Stimulated activated CD8-positive, alpha-beta memory T cell treated with anti-CD3 and anti-CD28 coated beads, Interleukin-12 subunit alpha, Interleukin-12 subunit beta, amount 100 ng/mL, for 4 hours (primary cell): ENCODE results near the gene SCIMP.
"Not testable (repeated sequence)": the region's sequence is repeated elsewhere in the genome, so short reads cannot be mapped to it uniquely, and the experiment has no call there.

Source experiments
- DNase-seq: peaks from one replicate; pipeline ENCODE4 v3.0.0-alpha.2; 2020; ENCODE audit warnings: low read depth

The SCIMP gene

DNA sequence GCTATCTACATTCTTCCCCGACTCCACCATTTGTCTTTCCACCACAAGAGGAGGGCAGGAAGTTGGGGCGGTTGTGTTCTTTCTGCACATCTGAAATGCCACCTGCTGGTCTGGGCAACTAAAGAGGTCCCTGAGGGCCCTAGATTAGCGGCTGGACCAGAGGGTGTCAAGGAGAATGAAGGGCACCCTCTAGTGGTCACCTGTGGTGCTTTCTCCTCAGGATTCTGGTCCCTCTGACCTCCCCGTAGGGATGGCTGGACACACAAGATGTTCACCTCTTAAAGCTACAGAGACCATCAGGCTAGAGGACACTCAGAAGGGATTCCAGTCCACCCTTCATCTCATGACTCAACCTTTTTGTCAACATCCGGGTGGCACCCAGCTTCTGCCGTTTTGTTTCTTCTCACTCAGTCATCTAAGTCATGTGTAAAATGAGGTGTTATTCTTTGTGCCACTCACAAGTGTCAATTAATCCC lies 2.9 kb upstream of the SCIMP start:
- DNase-seq = peak; percentile 29

DNA sequence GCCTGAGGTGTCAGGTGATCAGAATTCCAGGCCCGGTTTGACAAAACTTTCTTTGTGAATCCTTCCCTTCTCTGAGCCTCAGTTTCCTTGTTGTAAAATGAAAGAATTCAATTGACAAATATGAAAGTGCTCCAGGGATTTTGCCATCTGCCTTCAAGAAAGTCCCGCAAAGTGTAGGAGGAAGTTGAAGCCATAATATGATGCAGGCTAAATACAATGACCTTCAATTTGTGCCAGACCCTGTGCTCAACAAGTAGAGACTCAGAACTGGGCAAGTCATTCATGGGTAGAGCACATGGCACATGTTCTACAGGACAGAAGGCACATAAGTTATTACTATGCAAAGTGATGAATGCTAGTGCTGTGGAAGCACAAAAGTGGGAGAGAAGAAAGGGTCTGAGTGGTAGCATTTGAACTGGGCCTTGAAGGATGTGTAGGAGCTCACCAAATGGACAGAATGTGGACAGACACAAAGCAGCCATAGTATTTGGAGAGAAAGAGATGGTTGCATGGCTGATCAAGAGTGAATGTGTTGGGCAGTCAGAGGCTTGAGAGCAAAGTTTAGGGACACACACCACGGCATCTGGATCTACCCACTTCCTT lies 2.4 kb upstream of the SCIMP start:
- DNase-seq = no peak

DNA sequence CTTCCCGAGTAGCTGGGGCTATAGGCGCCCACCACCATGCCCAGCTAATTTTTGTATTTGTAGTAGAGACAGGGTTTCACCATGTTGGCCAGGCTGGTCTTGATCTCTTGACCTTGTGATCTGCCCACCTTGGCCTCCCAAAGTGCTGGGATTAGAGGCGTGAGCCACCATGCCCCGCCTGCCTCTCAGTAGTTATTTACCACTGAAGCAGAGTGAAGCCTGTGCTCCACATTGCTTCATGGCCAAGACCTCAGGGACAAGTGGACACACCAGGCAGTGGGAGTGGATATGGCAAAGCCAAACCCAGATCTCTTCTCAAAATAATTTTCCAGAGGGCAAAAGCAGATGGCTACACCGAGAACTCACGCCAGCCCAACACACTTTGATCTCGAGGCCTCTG lies 1.2 kb downstream of the SCIMP start:
- DNase-seq = not testable (repeated sequence)

DNA sequence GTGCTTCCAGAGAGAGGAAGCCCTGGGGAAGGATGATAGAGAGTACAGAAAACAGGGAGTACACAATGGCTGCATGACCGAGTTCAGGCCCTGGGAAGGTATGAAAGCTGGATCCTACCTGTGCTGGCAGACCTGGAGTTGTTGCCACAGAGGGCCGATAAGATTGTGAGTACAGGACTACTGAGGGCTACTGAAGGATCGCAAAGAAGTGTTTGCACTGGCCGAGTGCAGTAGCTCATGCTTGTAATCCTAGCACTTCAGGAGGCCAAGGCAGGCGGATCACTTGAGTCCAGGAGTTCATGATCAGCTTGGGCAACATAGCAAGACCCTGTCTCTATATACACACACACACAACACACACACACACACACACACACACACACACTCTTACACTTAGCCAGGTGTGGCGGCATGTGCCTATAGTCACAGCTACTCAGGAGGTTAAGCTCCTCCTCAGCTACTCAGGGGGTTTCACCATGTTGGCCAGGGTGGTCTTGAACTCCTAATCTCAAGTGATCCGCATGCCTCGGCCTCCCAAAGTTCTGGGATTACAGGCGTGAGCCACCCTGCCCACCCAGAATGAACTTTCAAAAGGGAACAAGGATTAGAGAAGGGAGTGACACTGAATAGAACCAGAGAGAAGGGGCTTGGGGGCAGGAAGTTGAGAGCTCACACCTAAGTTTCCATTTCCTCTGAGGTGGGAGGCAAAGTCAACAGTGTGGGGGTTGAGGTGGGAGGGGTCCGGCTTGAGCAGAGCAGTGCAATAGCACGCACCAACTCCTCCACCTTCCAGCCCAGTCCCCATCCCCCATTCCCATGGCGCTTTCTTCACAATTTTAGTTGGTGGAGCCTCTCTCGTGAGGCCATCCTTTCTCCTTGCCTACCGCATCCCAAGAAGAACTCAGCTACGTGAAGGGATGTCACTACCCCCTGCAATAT lies 7.5 kb downstream of the SCIMP start:
- peak; percentile 43 for DNase-seq

DNA sequence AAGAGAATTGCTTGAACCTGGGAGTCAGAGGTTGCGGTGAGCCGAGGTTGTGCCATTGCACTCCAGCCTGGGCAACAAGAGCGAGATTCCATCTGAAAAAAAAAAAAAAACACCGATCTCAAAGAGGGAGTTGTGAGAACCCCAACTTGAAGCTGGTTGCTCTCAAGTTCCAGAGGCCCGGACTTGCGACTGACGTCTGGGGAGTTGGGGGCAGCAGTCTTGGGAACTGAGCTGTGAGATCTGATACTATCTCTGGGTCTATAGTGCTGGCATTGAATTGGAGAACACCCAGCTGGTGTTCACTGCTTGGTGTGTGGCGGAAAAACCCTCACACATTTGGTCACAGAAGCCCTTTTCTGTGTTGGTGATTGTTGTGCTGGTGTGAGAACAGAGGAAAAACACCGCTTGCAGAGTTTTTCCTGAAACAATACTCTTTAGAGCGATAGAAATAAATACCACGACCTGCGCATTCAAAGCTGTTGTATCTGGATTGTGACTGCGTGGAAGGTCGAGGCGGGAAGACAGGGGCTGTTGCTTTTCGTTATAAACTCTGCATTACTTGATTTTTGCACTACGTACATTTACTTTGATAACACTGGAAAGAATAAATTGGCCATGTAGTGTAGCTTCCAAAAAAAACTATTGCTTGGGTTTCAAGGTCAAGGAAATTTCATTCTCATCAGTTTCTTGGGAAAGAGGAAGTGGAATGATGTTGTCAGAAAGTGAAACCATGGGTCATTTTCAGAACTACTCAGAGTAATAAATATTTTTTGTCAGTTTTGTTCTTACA lies 8.8 kb downstream of the SCIMP start:
- DNase-seq = no peak

DNA sequence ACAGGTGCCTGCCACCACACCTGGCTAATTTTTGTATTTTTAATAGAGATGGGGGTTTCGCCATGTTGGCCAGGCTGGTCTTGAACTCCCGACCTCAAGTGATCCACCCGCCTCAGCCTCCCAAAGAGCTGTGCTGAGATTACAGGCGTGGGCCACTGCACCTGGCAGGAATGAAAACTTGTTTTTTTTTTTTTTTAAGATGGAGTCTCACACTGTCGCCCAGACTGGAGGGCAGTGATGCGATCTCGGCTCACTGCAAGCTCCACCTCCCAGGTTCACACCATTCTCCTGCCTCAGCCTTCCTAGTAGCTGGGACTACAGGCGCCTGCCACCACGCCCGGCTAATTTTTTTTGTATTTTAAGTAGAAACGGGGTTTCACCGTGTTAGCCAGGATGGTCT lies 12.7 kb downstream of the SCIMP start:
- not testable (repeated sequence) for DNase-seq

DNA sequence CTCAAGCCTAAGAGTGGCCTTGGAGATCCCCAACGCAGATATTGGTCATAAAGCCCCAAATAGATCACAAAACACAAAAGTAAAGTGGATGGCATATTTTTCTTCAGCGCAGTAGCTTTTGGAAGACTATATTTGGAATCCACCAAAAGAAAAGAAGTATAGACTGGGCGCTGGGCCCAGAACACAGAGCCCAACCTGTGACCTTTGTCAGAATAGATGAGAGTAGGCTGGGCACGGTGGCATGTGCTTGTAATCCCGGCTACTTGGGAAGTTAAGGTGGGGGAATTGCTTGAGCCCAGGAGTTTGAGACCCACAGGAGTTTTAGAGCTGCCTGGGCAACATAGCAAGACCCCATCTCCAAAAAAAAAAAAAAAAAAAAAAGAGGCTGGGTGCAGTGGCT lies 14.6 kb downstream of the SCIMP start:
- no peak for DNase-seq

DNA sequence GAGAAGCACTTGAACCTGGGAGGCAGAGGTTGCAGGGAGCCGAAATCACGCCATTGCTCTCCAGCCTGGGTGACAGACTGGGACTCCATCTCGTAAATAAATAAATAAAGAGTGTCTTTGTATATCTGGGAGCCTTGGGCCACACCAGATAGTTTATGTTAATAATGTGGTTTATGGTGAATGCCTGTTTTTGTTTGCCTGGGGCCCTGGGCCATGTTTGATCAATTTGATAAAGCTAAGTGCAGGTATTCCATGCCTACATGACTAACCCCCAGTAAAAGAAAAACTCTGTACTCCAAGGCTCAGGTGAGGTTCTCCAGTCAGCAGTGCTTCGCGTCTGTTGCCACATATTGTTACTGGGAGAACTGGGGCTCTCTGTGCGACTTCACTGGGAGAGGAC lies 15.1 kb downstream of the SCIMP start:
- no peak for DNase-seq

DNA sequence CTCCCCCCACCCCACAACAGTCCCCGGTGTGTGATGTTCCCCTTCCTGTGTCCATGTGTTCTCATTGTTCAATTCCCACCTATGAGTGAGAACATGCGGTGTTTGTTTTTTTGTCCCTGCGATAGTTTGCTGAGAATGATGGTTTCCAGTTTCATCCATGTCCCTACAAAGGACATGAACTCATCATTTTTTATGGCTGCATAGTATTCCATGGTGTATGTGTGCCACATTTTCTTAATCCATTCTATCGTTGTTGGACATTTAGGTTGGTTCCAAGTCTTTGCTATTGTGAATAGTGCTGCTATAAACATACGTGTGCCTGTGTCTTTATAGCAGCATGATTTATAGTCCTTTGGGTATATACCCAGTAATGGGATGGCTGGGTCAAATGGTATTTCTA lies 17.1 kb downstream of the SCIMP start:
- DNase-seq = not testable (repeated sequence)

DNA sequence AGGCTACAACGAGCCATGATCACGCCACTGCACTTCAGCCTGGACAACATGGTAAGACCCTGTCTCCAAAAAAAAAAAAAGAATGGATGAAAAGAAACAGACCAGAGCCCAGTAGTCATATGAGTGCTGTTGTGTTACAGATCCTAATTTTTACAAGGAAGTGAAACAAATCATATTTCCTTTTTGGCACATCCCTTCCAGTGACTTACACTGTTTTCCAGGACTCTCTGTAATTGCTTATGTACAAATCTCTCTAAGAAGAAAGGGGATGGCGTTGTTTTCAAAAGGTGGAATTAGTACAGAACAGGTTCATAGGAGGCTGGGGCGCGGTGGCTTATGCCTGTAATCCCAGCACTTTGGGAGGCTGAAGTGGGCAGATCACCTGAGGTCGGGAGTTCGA lies 23.2 kb downstream of the SCIMP start:
- DNase-seq = no peak

DNA sequence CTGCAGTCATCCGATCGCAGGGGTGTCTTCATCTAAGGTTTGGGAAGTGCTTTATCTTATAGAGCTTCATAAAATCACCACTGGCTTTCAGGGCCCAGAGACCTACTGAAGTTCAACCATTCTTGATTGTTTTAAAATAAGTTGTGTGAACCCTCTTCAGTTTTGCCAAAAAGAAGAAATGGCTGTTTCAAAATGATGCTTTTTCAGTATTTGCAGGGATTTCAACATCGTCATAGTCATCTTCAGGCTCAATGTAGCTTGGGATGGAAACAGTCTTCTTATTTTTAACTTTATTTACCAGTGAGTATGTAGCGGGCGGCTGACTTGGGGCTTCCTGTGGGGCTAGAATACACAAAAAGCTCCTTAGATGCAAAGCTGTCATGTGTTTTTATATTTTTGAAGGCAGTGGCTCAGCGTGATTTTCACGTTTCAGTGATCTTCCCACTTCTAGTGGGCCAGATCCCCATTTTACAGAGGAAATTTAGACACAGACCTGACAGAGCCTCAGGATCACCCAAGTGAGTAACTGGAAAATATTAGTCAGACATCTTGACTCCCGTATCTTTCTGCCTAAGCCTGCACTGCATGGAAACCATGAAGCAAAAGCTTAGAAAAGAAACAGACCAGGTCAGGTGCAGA lies 23.9 kb downstream of the SCIMP start:
- no peak for DNase-seq

DNA sequence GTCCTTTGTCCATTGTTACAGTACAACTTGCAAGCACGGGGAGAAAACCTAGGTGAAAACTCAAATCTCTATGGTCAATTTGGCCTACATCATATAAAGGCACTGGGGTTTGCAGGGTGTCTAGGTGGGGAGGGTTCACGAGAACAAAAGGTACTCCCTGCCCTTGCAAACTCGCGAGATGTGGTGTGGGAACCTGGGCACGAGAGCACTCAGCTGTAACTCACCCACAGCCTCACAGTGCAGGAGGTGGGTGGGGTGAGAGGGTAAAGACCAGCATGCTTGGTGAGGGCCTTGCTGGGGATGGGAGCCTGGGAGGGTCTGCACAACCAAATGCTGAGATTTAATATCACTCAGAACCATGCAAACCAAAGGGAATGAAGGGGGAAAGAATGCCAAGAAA lies 24.6 kb downstream of the SCIMP start:
- no peak for DNase-seq

DNA sequence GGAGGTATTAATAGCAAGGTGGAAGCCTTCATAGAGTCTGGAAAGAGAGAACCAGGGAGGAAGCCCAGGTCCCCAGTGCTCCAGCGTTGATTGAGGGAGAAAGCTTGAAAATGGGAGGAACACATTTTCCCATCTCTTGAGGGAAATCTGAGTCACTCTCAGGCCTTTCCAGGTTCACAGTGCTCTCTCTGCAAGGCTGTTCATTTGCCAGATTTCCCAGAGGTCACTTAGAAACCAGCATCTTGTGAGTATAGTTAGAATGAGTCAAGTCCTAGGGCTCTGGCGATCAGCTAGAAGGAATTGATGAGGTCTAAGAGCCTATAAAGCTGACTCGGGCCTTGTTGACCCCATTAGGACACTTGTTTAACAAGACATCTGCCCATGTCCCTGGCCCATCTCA lies 25.3 kb downstream of the SCIMP start:
- DNase-seq = no peak

DNA sequence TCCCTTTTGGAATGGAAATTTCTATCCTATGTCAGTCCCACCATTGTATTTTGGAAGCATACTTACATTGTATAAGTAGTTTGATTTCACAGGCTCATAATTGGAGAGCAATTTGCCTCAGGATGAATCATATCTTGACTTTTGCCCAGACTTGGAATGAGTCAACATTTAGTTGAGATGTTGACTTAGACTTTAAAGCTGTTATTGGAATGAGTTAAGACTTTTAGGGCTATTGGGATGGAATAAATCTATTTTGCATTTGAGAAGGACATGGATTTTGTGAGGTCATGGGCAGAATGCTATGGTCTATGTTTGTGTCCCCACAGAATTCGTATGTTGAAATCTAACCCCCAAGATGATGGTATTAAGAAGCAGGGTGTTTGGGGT lies 30.8 kb downstream of the SCIMP start:
- DNase-seq = no peak

DNA sequence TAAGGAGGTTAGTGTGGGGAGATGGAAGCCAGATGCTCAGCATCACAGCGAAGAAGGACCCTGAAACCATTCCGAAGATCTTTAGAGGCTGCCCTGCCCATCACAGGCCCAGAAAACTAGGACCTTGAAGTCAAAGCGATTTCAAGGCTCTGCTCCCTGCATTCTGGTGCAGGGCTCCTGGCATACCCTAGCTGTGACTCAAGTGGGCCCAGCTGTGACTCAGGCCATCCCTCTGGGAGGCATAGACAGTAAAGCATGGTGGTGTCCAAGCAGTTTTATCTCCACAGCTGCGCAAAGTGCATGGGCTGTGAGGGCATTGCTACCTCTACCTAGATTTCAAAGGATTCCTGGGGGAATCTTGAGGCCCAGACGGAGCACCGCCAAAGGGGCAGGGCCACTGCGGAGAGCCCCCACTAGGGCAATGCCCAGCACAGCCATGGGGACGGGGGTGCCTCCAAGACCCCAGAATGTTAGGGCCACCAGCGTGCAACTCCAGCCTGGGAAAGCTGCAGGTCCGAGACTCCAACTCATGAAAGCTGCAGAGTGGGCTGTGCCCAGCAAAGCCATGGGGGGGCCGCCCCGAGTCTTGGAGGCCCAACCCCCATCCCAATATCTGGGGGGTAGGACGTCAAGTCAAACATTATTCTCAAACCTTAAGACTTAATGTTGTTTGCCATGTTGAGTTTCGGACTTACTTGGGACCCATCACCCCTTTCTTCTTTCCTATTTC lies 31.3 kb downstream of the SCIMP start:
- no peak for DNase-seq

DNA sequence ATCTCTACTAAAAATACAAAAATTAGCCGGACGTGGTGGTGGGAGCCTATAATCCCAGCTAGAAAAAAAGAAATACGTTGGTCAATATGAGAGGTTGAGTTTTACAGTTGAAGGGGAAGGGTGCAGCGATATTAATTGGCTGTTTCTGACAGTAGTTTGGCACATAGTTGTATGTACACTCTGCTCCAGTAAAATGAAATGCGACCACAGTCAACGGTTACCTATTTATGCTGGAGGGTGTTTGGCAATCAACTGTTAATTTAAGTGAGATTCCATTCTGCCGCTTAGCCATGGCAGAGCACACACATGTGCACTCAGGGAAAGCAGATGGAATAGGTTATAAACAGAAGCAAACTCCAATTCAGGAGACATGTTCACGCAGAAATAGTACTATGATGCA lies 33.6 kb downstream of the SCIMP start:
- no peak for DNase-seq

DNA sequence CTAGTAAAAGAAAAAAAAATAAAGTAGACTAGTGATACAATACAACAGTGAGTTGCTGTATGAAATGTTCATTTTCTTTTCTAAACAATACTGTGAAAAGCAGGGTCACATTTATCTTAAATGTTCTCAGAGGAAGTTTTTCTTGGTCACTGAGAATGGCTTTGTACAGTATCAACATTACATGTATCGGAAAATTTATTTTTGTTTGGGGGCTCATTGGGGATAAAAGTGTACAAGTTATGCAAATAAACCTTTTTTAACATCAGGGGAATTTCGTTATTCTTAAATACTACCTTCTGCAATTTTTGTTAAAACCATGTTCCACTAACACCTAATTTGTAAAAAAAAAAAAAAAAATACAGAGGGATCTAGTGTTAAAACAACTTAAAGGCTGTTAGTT lies 34.3 kb downstream of the SCIMP start:
- no peak for DNase-seq

DNA sequence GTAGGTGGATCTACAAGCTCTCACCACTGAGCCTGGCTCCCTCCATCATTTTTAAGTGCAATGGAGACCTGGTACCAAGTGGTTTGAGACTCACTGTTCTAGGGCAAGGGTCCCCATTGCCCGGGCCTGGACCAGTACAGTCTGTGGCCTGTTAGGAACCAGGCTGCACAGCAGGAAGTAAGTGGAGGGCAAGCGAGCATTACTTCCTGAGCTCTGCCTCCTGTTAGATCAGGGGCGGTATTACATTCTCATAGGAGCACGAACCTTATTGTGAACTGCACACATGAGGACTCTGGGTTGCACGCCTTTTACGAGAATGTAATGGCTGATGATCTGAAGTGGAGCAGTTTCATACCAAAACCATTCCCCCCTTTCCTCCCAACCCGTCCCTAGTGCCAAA lies 36.2 kb downstream of the SCIMP start:
- DNase-seq = no peak

DNA sequence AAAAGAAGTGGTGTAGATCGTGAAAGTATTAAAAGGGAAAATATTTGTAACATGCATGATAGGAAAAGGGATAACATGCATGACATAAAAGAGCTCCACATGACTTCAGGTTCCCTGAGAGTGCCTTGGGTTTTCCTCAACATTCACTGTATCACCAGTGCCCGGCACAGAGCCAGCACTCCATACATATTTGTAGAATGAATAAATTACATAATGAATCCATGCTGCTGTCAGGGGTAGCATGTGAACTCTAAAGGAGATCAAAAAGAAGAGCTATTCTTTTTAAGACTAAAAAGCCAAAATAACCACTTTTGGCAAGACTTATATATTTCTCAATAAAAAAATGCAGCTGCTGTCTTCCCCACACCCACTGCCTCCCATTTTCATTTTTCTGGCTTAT lies 40.3 kb downstream of the SCIMP start:
- no peak for DNase-seq

DNA sequence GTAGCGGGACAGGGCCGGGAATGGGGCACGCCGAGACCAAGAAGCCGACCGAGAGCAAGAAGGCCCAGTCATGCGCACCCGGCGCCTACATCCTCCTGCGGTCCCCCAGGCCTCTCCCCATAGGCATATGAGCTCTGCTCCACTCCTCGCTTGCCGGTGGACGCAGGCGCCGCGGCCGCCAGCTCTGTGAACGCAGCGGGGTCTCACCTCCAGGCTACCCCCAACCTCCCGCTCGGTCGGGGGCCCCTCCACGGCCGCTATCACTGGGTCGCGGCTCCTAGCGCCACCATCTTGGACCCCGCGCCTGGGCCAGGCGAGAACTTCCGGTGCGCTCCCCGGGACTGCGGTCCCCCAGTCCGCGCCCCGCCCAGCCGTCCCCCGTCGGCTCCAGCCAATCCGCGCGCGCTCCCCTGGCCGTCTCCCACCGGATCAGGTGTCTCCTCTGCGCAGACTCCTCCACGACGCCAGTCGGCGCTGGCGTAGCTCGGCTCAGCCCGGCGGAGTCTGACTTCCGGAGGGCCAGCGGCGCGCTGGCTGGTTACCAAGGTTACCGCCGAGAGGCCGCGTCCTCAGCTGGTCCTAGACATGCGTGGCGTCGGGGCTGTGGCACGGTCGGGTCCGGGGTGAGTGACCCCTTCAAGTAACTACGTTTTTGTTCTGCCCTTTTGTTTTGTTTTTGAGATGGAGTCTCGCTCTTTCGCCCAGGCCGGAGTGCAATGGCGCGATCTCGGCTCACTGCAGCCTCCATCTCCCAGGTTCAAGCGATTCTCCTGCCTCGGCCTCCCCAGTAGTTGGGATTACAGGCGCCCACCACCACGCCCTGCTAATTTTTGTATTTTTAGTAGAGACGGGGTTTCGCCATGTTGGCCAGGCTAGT lies 42.9 kb downstream of the SCIMP start, which contains the start of gene ZNF594:
Gene ZNF594, minus strand, starts transcription at position 328 of the 877 bp plus-strand sequence. CDS start 7,612 bp downstream, outside the sequence.
- peak; percentile 95 for DNase-seq
